GM19043 (cell line): ENCODE measurements around the gene ST6GALNAC2.
"Not testable (repeated sequence)": the region's sequence is repeated elsewhere in the genome, so short reads cannot be mapped to it uniquely, and the experiment has no call there.

Experiments used
- ATAC-seq: cut with Tn5 transposase; IDR thresholded peaks from one replicate; pipeline ENCODE4 v1.9.1; 2021; ENCODE audit warnings: low read depth; ENCODE audit not compliant: unreplicated experiment

The ST6GALNAC2 gene

GRCh38 chr17:76530811-76531485 is 54.7 kb downstream of the ST6GALNAC2 start:
- ATAC-seq, result no peak

GRCh38 chr17:76530095-76530723 is 55.5 kb downstream of the ST6GALNAC2 start:
- no peak for ATAC-seq

GRCh38 chr17:76529224-76530094 is 56.2 kb downstream of the ST6GALNAC2 start:
- ATAC-seq, result no peak

GRCh38 chr17:76528528-76529223 is 57.0 kb downstream of the ST6GALNAC2 start:
- ATAC-seq, result no peak

- no peak for ATAC-seq
Measured at GRCh38 chr17:76528156-76528527, 57.5 kb downstream of the ST6GALNAC2 start.

- no peak for ATAC-seq
Measured at GRCh38 chr17:76527430-76528111, 58.1 kb downstream of the ST6GALNAC2 start.

- not testable (repeated sequence) for ATAC-seq
Measured at GRCh38 chr17:76527016-76527415, 58.6 kb downstream of the ST6GALNAC2 start.

GRCh38 chr17:76525513-76525833 is 60.2 kb downstream of the ST6GALNAC2 start:
- ATAC-seq, result not testable (repeated sequence)

- ATAC-seq, result no peak
Measured at GRCh38 chr17:76524598-76525512, 60.8 kb downstream of the ST6GALNAC2 start.

- ATAC-seq, result no peak
Measured at GRCh38 chr17:76523084-76524037, 62.3 kb downstream of the ST6GALNAC2 start.

GRCh38 chr17:76521683-76522082 is 64.0 kb downstream of the ST6GALNAC2 start:
- ATAC-seq, result not testable (repeated sequence)

- no peak for ATAC-seq
Measured at GRCh38 chr17:76521262-76521661, 64.4 kb downstream of the ST6GALNAC2 start.

GRCh38 chr17:76519048-76519966 is 66.4 kb downstream of the ST6GALNAC2 start:
- ATAC-seq, result no peak

- ATAC-seq, result no peak
Measured at GRCh38 chr17:76517638-76518038, 68.0 kb downstream of the ST6GALNAC2 start.
